ENCODE measurements around the gene SUGT1.

Gene SUGT1

GRCh38 chr13:52738719-52739467 lies 86.3 kb downstream of the SUGT1 start:
- no peak for DNase-seq

- no peak for DNase-seq
Observed at GRCh38 chr13:52739468-52740071, 86.9 kb downstream of the SUGT1 start, which contains the start of gene CNMD. Gene CNMD, minus strand, starts transcription at chr13:52739820. Its CDS starts 119 bp downstream, at chr13:52739701.

- no peak for DNase-seq
Observed at GRCh38 chr13:52743569-52743968, 90.9 kb downstream of the SUGT1 start.

- DNase-seq, result no peak
Observed at GRCh38 chr13:52743988-52744387, 91.4 kb downstream of the SUGT1 start.

GRCh38 chr13:52744842-52745375 lies 92.3 kb downstream of the SUGT1 start:
- DNase-seq, result no peak

- DNase-seq, result no peak
Observed at GRCh38 chr13:52746141-52746540, 93.5 kb downstream of the SUGT1 start.

GRCh38 chr13:52749419-52749818 lies 96.8 kb downstream of the SUGT1 start:
- DNase-seq, result no peak

Measured in effector CD4-positive, alpha-beta T cell (primary cell).